B cell (primary cell): ENCODE results near the gene HMGB4. TPM values are rescaled to one million over a fixed set of nuclear protein-coding genes. Genes with fewer than 3 reads are reported as not detected.

Experiments
- ATAC-seq: fragments of 200-7000 bp; cut with Tn5 transposase; one replicate; pipeline ENCODE4 v1.10.0; 2021; ENCODE audit warnings: low read depth, mild to moderate bottlenecking, moderate number of reproducible peaks, moderate library complexity
- CTCF ChIA-PET: fragments of 350-600 bp; sonication (Branson Sonifier 250); formaldehyde crosslinking; loops from one replicate; lab custom pipeline; 2021; ENCODE audit warnings: antibody characterized with exemption, inconsistent platforms; lab: Charles Lee
- POLR2A ChIA-PET: fragments of 350-600 bp; sonication (Branson Sonifier 250); formaldehyde crosslinking; loops from one replicate; lab custom pipeline; 2021; ENCODE audit warnings: antibody characterized with exemption; lab: Charles Lee
- DNase-seq: peaks from one replicate; pipeline ENCODE4 v3.0.0; 2013
- H2AFZ ChIP-seq: 2 replicates; pipeline ENCODE4 v1.6.1; 2012; ENCODE audit warnings: mild to moderate bottlenecking, low read depth, low read length; ENCODE audit not compliant: insufficient read depth, poor library complexity, severe bottlenecking
- H3K27ac ChIP-seq, 2 donors: 1 replicate in 1 of 2; 2 replicates in 1 of 2; pipeline ENCODE4 v1.5.1; 2012 to 2013; ENCODE audit warnings: low read length in 2 of 2, mild to moderate bottlenecking in 2 of 2, moderate library complexity in 1 of 2
- H3K27me3 ChIP-seq, 4 experiments: fragments of 200-600 bp in 1 of 4; sonication (generic) in 1 of 4; replicated peaks in 1 of 4; 1 replicate in 2 of 4; 2 replicates in 2 of 4; pipeline versions ENCODE4 v1.6.1 to v1.7.0; 2013 to 2016; ENCODE audit warnings: low read length in 3 of 4, mild to moderate bottlenecking in 2 of 4, mixed read lengths in 1 of 4, moderate library complexity in 1 of 4; ENCODE audit not compliant: insufficient read depth in 4 of 4, control insufficient read depth in 3 of 4; ENCODE audit errors: control extremely low read depth in 1 of 4
- H3K36me3 ChIP-seq, 2 experiments: replicated peaks in 1 of 2; 1 replicate in 1 of 2; 2 replicates in 1 of 2; pipeline versions ENCODE4 v1.6.1 to v1.7.1; 2013; ENCODE audit warnings: low read length in 1 of 2; ENCODE audit not compliant: insufficient read depth in 2 of 2, control insufficient read depth in 1 of 2; ENCODE audit errors: control extremely low read depth in 1 of 2, extremely low read depth in 1 of 2
- H3K4me1 ChIP-seq, 2 donors: fragments of 200-600 bp in 1 of 2; sonication (generic) in 1 of 2; 1 replicate in 1 of 2; 2 replicates in 1 of 2; pipeline versions ENCODE4 v1.5.1 to v1.6.1; 2013 to 2017; ENCODE audit warnings: low read length in 2 of 2; ENCODE audit not compliant: control insufficient read depth in 2 of 2, insufficient read depth in 2 of 2
- H3K4me2 ChIP-seq: replicated peaks from 2 replicates; pipeline ENCODE3; 2012; ENCODE audit warnings: mild to moderate bottlenecking, low read depth, low read length; ENCODE audit not compliant: poor library complexity, severe bottlenecking
- H3K4me3 ChIP-seq, 5 experiments: fragments of 200-600 bp in 1 of 5; sonication (generic) in 1 of 5; 1 replicate in 3 of 5; 2 replicates in 2 of 5; pipeline versions ENCODE4 v1.5.1 to v1.7.0; 2011 to 2016; ENCODE audit warnings: low read length in 4 of 5, mild to moderate bottlenecking in 4 of 5, low read depth in 2 of 5, control low read depth in 1 of 5, moderate library complexity in 1 of 5; ENCODE audit not compliant: insufficient read depth in 1 of 5; ENCODE audit errors: control extremely low read depth in 1 of 5, extremely low read depth in 1 of 5
- H3K79me2 ChIP-seq: fragments of 200-600 bp; sonication (generic); one replicate; pipeline ENCODE4 v1.6.0; 2016; ENCODE audit warnings: low read length; ENCODE audit not compliant: control insufficient read depth, insufficient read depth
- H3K9ac ChIP-seq: fragments of 200-600 bp; sonication (generic); 2 replicates; pipeline ENCODE4 v1.6.1; 2017; ENCODE audit warnings: mild to moderate bottlenecking, low read length, moderate library complexity
- H3K9me3 ChIP-seq, 3 donors: one replicate each; pipeline versions ENCODE4 v1.6.1 to v1.7.1; 2013; ENCODE audit warnings: low read length in 2 of 3; ENCODE audit not compliant: control insufficient read depth in 2 of 3, insufficient read depth in 1 of 3; ENCODE audit errors: control extremely low read depth in 1 of 3
- H4K20me1 ChIP-seq: 2 replicates; pipeline ENCODE4 v1.6.0; 2012; ENCODE audit warnings: mild to moderate bottlenecking, low read length; ENCODE audit not compliant: insufficient read depth, control insufficient read depth, poor library complexity, severe bottlenecking
- H3K27ac Mint-ChIP-seq: one replicate; pipeline ENCODE4 v1.8.0; 2021; ENCODE audit warnings: mixed read lengths
- H3K27me3 Mint-ChIP-seq: one replicate; pipeline ENCODE4 v1.8.0; 2021; ENCODE audit warnings: mixed read lengths
- H3K4me1 Mint-ChIP-seq: one replicate; pipeline ENCODE4 v1.8.0; 2021; ENCODE audit warnings: mixed read lengths
- H3K4me3 Mint-ChIP-seq: one replicate; pipeline ENCODE4 v1.8.0; 2021; ENCODE audit warnings: mixed read lengths
- H3K9me3 Mint-ChIP-seq: one replicate; pipeline ENCODE4 v1.8.0; 2022; ENCODE audit warnings: mixed read lengths; ENCODE audit not compliant: insufficient read depth
- EZH2 ChIP-seq: IDR thresholded peaks from 2 replicates; pipeline ENCODE4 v1.6.1; 2012; ENCODE audit warnings: borderline replicate concordance, low read depth, mild to moderate bottlenecking, moderate library complexity, low read length; ENCODE audit not compliant: insufficient read depth, poor library complexity, severe bottlenecking
- WGBS: methylation state at CpG from one replicate; pipeline ENCODE4 v1.1.5; 2013; ENCODE audit warnings: missing lambda C conversion rate; ENCODE audit not compliant: insufficient coverage; 5-methylcytosine and 5-hydroxymethylcytosine counted together
- intact Hi-C: fragments of 100-400 bp; cut with micrococcal nuclease; formaldehyde crosslinking; loops from one replicate; pipeline ENCODE4 v1.10.0; 2022
- polyA plus RNA-seq: library from polyadenylated mRNA; depleted of rRNA; stranded (reverse); fragments of >200 nt; gene quantifications from 2 replicates; pipeline ENCODE4 v1.2.3, GENCODE V29; 2012
- total RNA-seq, 2 donors: library from RNA; stranded (reverse); fragments of 120-200 nt in 1 of 2; gene quantifications; 1 replicate in 1 of 2; 2 replicates in 1 of 2; pipeline versions ENCODE4 v1.2.3 to v1.2.4, GENCODE V29; 2013 to 2022
- TF ChIP-seq, protein P1 (sequence below): fragments of 200-600 bp; IDR thresholded peaks from one replicate; pipeline ENCODE4 v1.8.0; 2022; ENCODE audit warnings: antibody characterized with exemption, mild to moderate bottlenecking

Gene HMGB4
- total and polyA plus RNA-seq, 2 donors (not counting 1 experiment from before 2014, with no cell fraction given): not detected

DNA sequence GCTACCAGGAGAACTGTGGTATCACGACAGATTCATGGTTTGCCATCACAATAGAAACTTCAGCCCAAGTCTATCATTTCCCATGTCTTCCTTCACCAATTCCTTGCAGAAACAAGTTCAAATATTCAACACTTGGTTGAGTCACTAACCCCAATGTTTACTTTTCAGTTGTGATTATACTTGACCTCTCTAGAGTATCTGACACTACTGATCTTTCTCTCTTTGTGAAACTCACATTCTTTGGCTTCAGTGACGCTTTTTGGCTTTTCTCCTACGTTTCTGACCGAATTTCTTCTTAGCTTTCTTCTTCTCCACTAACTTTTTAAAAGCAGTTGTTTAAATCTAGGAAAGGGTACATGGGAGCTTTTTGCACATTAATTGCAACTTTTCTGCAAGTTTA is 48.8 kb upstream of the HMGB4 start:
- ChIA-PET POLR2A (no interaction called here), CTCF (no interaction called here)
- WGBS: 83% methylated on average over 1 of the region's 4 CpGs
- H3K36me3 ChIP-seq: no peaks in the 10 kb centered on the region
- H3K27ac ChIP-seq: no peak overlapping the region
- H3K79me2 ChIP-seq: no peaks in the 10 kb centered on the region
- Mint-ChIP-seq H3K9me3 (no peaks in the 10 kb centered on the region), H3K27ac (no peak overlapping the region), H3K27me3 (peaks cover 20% of the 10 kb centered on the region), H3K4me3 (no peak overlapping the region), H3K4me1 (no peaks in the 10 kb centered on the region)
- H3K9me3 ChIP-seq: peaks cover 0 to 5% (median 0%) of the 10 kb centered on the region in 3 donors
- no peak overlapping the region for H3K4me2 ChIP-seq
- intact Hi-C loops: no loop called here
- DNase-seq (no peak), ATAC-seq (no peak)
- H4K20me1 ChIP-seq: no peaks in the 10 kb centered on the region
- H3K4me3 ChIP-seq: no peak overlapping the region
- TF ChIP-seq, protein P1, sequence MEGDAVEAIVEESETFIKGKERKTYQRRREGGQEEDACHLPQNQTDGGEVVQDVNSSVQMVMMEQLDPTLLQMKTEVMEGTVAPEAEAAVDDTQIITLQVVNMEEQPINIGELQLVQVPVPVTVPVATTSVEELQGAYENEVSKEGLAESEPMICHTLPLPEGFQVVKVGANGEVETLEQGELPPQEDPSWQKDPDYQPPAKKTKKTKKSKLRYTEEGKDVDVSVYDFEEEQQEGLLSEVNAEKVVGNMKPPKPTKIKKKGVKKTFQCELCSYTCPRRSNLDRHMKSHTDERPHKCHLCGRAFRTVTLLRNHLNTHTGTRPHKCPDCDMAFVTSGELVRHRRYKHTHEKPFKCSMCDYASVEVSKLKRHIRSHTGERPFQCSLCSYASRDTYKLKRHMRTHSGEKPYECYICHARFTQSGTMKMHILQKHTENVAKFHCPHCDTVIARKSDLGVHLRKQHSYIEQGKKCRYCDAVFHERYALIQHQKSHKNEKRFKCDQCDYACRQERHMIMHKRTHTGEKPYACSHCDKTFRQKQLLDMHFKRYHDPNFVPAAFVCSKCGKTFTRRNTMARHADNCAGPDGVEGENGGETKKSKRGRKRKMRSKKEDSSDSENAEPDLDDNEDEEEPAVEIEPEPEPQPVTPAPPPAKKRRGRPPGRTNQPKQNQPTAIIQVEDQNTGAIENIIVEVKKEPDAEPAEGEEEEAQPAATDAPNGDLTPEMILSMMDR: no peak
- no peak for TF ChIP-seq EZH2
- no peaks in the 10 kb centered on the region for H3K4me1 ChIP-seq
- H2AFZ ChIP-seq: no peak overlapping the region
- no peak overlapping the region for H3K9ac ChIP-seq
- peaks cover 0 to 3% (median 0%) of the 10 kb centered on the region in 4 experiments for H3K27me3 ChIP-seq

DNA sequence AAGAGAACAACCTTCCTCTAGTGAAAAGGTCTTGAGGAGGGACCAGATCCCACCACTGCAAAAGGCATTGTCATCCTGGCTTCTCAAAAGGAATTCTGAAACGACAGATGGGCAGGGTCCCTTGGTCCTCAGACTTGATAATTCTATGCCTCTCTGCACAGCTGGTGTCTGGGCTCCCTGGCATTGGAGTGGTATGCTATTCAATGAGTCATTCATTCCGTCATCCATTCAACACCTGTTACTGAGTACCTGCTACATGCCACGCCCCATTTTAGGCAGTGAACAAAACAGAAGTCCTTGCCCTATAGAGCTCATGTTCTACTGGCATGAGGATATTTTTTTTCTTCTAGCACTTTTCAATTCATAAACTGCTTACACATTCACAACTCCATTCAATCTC is 45.8 kb upstream of the HMGB4 start:
- 94% methylated on average over 2 of the region's 3 CpGs for WGBS
- no peaks in the 10 kb centered on the region for H3K79me2 ChIP-seq
- no peak overlapping the region for H3K4me2 ChIP-seq
- Mint-ChIP-seq H3K27me3 (peaks cover 24% of the 10 kb centered on the region), H3K4me1 (no peaks in the 10 kb centered on the region), H3K4me3 (no peak overlapping the region), H3K27ac (no peak overlapping the region), H3K9me3 (no peaks in the 10 kb centered on the region)
- no peak overlapping the region for H3K4me3 ChIP-seq
- POLR2A ChIA-PET: no interaction called here
- peaks cover 0 to 4% (median 0%) of the 10 kb centered on the region in 3 donors for H3K9me3 ChIP-seq
- CTCF ChIA-PET: no interaction called here
- no peak overlapping the region for H2AFZ ChIP-seq
- H3K4me1 ChIP-seq: no peaks in the 10 kb centered on the region
- H3K27ac ChIP-seq: no peak overlapping the region
- no peak overlapping the region for H3K9ac ChIP-seq
- no peak for ATAC-seq
- no peaks in the 10 kb centered on the region for H4K20me1 ChIP-seq
- no peaks in the 10 kb centered on the region for H3K36me3 ChIP-seq
- intact Hi-C loops: no loop called here
- DNase-seq: no peak
- TF ChIP-seq, protein P1: no peak
- TF ChIP-seq EZH2: no peak
- H3K27me3 ChIP-seq: peaks cover 0 to 3% (median 0%) of the 10 kb centered on the region in 4 experiments
